Rectal smooth muscle tissue (tissue), 1 donor: Measurements from ENCODE around the gene SH3YL1.

Experiments
- H3K27ac ChIP-seq: one replicate; pipeline ENCODE4 v1.7.0; 2013; ENCODE audit warnings: low read depth, low read length, inconsistent platforms
- H3K27me3 ChIP-seq: one replicate; pipeline ENCODE4 v1.7.0; 2013; ENCODE audit warnings: low read length; ENCODE audit not compliant: control insufficient read depth, insufficient read depth
- H3K36me3 ChIP-seq: one replicate; pipeline ENCODE4 v1.7.0; 2013; ENCODE audit warnings: low read length; ENCODE audit not compliant: control insufficient read depth, insufficient read depth
- H3K4me1 ChIP-seq: one replicate; pipeline ENCODE4 v1.7.0; 2013; ENCODE audit warnings: low read length; ENCODE audit not compliant: control insufficient read depth, insufficient read depth
- H3K4me3 ChIP-seq: one replicate; pipeline ENCODE4 v1.7.0; 2013; ENCODE audit warnings: low read length
- H3K9ac ChIP-seq: one replicate; pipeline ENCODE4 v1.7.0; 2013; ENCODE audit warnings: low read length

The SH3YL1 gene

DNA sequence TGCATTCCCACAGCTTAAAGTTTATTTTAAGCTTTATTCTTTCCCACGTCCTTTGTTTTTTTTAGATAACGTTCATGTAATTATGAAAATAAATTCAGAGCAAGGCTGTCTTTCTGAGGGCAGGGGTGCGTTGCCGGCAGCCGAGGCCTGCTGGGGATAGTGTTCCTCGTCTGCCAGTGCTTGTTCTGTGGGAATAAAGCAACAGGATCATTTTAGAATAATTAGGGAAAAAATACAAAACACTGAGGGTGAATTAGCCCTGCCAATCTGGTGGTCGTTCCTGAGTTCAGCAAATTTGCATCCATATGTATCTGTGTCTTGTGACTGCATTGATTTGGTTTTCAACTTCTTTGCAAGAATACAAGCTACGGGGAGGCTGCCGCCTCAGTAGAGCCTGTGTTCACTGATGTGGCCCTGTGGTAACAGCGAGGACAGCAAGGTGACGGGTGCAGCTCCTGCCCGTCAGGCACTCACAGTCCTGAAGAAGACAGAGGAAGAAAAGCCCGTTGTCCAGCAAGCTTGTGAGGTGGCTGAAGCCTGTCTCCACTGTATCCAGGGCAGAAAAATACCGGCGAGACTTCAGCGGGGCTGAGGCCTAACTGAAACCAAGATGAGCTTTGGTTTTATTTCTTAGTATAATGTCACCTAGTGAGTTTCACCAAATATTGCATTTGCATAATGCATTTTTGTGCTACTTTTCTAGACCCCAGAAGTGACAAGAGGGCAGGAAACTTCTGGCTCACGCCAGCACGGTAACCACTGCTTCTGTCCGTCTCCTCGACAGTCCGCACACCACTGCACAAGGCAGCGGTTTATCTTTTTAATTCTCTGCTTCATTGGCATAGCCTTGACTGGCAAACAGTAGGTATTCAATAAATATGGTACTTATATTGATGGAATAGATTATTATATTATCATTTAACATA, 64.5 kb downstream of the SH3YL1 start:
- H3K27ac ChIP-seq = no peak overlapping the region
- H3K4me1 ChIP-seq = no peaks in the 10 kb centered on the region
- H3K27me3 ChIP-seq = no peaks in the 10 kb centered on the region
- H3K4me3 ChIP-seq = no peak overlapping the region
- no peaks in the 10 kb centered on the region for H3K36me3 ChIP-seq
- H3K9ac ChIP-seq = no peak overlapping the region

DNA sequence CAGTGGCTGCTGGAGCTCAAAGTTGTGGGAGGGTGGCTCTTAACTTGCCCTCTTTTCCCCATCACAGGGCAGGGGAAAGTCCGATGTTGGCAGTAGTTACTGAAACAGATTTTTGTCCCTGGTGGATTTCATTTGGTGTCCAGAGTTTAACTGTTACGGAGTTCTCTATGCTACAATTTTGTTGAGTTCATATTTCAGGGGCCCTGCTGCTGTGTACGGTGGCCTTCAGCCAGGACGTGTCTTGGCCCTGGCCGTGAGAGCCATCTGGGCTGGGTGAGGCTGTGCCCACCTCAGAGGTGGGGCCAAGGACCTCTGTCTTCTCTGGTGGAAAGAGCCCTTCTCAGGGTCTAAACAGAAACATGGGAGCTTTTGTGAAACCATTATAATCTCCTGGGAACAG, 67.4 kb downstream of the SH3YL1 start:
- Histone ChIP-seq H3K9ac (no peak overlapping the region), H3K27ac (no peak overlapping the region), H3K27me3 (no peaks in the 10 kb centered on the region), H3K36me3 (no peaks in the 10 kb centered on the region), H3K4me3 (no peak overlapping the region), H3K4me1 (no peaks in the 10 kb centered on the region)

DNA sequence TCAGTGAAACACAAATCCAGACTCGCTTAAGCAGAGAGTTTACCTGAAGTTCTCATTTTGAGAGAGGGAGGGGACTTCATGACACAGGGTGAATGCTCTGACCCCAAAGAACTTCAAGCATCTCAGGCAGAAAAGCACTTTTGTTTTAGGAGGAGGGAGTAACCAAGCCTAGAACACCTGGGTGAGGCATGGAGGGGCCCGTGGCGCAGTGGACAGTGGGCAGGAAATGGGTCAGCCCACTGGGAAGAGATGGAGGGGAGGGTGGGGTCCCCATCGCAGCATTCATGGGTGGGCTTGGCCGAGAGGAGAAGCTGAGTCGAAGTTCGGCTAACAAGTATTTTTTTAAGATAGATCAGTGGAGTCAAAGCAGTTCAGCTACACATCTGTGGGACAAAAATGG, 67.9 kb downstream of the SH3YL1 start:
- H3K36me3 ChIP-seq = no peaks in the 10 kb centered on the region
- H3K27me3 ChIP-seq = no peaks in the 10 kb centered on the region
- H3K4me1 ChIP-seq = no peaks in the 10 kb centered on the region
- no peak overlapping the region for H3K9ac ChIP-seq
- H3K4me3 ChIP-seq = no peak overlapping the region
- no peak overlapping the region for H3K27ac ChIP-seq

DNA sequence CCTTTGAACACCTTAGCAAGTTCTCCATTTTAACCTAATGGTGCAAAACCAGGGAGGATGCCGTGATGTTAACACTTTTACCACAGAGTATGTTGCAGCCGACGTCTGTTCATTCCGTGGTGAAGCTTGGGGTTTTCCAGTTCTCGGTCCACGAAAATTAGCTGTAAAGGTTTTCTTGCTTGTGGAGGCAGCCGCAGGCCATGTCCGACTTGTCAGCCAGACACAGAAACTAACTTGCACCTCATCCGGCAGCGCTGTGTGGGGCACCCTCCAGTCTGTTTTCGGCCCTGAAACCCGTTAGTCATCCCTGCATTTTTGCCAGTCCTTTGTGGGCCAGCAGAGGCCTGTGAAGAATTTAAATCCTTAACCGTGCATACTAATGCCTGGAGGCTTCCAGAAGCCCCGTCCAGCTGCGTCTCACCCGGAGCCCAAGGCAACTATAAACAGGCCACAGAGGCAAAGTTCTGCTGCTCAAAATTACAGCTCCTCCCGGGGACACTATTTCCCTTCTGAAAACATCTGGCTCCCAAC, 70.6 kb downstream of the SH3YL1 start:
- no peaks in the 10 kb centered on the region for H3K27me3 ChIP-seq
- H3K9ac ChIP-seq = no peak overlapping the region
- H3K36me3 ChIP-seq = no peaks in the 10 kb centered on the region
- no peak overlapping the region for H3K27ac ChIP-seq
- no peak overlapping the region for H3K4me3 ChIP-seq
- H3K4me1 ChIP-seq = no peaks in the 10 kb centered on the region

- no peaks in the 10 kb centered on the region for H3K4me1 ChIP-seq
- no peak overlapping the region for H3K27ac ChIP-seq
- no peaks in the 10 kb centered on the region for H3K27me3 ChIP-seq
- H3K4me3 ChIP-seq = no peak overlapping the region
- H3K9ac ChIP-seq = no peak overlapping the region
- H3K36me3 ChIP-seq = no peaks in the 10 kb centered on the region
Observed at GRCh38 chr2:191311-192190, 72.3 kb downstream of the SH3YL1 start.

DNA sequence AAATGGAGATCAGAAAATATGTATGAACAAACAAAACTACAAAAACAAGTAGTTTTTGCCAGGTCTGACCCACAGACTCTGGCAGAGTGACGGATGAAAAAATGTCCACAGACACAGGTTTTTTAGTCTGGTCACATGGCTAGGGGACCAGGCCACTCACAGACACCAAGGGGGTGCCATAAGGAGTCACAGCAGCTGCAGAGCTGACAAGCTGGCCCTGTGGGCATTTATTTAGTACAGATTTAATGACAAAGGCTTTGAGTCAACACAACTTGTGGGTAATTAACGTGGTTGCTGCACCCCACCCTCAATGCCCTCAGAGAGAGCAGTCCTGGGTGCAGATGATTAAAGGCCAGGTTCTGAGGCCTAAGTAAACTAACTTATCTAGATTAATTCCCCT, 76.0 kb downstream of the SH3YL1 start:
- H3K27me3 ChIP-seq = no peaks in the 10 kb centered on the region
- H3K9ac ChIP-seq = no peak overlapping the region
- H3K4me3 ChIP-seq = no peak overlapping the region
- no peak overlapping the region for H3K27ac ChIP-seq
- H3K36me3 ChIP-seq = no peaks in the 10 kb centered on the region
- no peaks in the 10 kb centered on the region for H3K4me1 ChIP-seq

DNA sequence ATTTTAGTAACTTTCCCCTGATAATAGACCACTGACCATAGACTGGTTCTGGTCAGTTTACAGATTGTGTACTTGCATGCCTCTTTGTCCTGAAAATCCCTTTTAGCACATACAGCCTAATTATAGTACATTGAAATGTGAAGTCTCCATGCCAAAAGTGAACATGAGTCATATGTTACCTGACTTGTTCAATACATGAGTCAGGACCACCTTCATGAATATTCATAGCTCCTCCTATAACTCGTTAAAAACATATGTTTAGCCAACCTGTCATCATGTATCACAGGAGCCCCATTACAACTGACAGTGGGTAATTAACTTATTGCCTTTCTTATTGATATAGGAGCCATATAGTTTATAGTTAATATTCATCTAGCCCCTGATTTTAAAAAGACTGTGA, 78.6 kb downstream of the SH3YL1 start:
- Histone ChIP-seq H3K27ac (no peak overlapping the region), H3K4me3 (no peak overlapping the region), H3K9ac (no peak overlapping the region), H3K36me3 (no peaks in the 10 kb centered on the region), H3K4me1 (no peaks in the 10 kb centered on the region), H3K27me3 (no peaks in the 10 kb centered on the region)

DNA sequence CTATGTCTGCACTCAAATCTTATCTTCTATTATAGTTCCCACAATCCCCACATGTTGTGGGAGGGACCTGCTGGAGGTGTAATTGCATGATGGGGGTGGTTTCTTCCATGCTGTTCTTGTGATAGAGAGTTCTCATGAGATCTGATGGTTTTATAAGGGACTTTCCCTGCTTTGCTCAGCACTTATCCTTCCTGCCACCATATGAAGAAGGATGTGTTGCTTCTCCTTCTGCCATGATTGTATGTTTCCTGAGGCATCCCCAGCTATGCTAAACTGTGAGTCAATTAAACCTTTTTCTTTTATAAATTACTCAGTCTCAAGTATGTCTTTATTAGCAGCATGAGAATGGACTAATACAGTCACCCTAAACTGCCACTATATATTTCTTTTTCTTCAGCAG, 79.1 kb downstream of the SH3YL1 start:
- H3K27me3 ChIP-seq = no peaks in the 10 kb centered on the region
- no peak overlapping the region for H3K27ac ChIP-seq
- H3K4me3 ChIP-seq = no peak overlapping the region
- no peaks in the 10 kb centered on the region for H3K4me1 ChIP-seq
- no peak overlapping the region for H3K9ac ChIP-seq
- H3K36me3 ChIP-seq = no peaks in the 10 kb centered on the region

- H3K9ac ChIP-seq = no peak overlapping the region
- no peaks in the 10 kb centered on the region for H3K4me1 ChIP-seq
- H3K36me3 ChIP-seq = no peaks in the 10 kb centered on the region
- no peaks in the 10 kb centered on the region for H3K27me3 ChIP-seq
- H3K4me3 ChIP-seq = no peak overlapping the region
- H3K27ac ChIP-seq = no peak overlapping the region
Observed at GRCh38 chr2:182509-183122, 81.2 kb downstream of the SH3YL1 start.

- Histone ChIP-seq H3K27me3 (no peaks in the 10 kb centered on the region), H3K9ac (no peak overlapping the region), H3K4me3 (no peak overlapping the region), H3K27ac (no peak overlapping the region), H3K4me1 (no peaks in the 10 kb centered on the region), H3K36me3 (no peaks in the 10 kb centered on the region)
Observed at GRCh38 chr2:180311-180710, 83.5 kb downstream of the SH3YL1 start.

DNA sequence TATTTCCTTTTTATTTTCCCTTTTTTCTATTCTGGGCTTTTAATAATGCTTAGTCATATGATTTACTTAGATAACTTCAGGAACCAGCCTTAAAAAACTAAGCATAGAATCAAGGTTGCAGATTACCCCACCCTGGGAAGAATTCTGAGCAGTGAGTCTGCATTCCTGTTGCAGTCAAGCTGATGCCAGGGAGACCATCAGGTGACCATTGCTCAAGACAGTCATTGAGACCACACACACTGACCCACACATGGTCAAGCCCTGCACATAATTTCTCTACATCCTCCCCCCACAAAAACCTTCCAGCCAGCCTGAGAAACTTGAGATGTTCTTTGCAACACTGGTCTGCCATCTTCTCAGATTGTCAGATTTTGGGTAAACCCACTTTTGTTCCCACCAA, 83.9 kb downstream of the SH3YL1 start:
- H3K27me3 ChIP-seq = no peaks in the 10 kb centered on the region
- H3K27ac ChIP-seq = no peak overlapping the region
- no peaks in the 10 kb centered on the region for H3K36me3 ChIP-seq
- H3K9ac ChIP-seq = no peak overlapping the region
- no peaks in the 10 kb centered on the region for H3K4me1 ChIP-seq
- H3K4me3 ChIP-seq = no peak overlapping the region

DNA sequence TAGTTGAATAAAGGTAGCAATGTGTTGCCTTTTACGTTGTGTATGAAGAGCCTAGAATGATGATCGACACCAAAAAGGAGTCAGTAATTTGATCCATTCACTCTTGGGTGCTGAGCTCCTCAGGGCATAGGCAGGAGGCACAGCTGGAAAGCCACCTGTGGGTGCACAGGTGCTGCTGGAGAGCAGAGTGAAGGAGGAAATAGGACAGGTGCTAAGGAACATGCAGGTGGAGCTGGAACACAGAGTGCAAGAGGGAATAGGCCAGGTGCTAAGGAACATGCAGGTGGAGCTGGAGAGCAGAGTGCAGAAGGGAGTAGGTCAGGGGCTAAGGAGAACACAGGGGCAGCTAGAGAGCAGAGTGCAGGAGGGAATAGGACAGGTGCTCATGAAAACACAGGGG, 86.1 kb downstream of the SH3YL1 start:
- no peak overlapping the region for H3K4me3 ChIP-seq
- H3K36me3 ChIP-seq = no peaks in the 10 kb centered on the region
- H3K27me3 ChIP-seq = no peaks in the 10 kb centered on the region
- no peak overlapping the region for H3K27ac ChIP-seq
- H3K4me1 ChIP-seq = no peaks in the 10 kb centered on the region
- no peak overlapping the region for H3K9ac ChIP-seq
